GM19395 (cell line): ENCODE data around the gene NTSR1.

ENCODE experiments used
- ATAC-seq: cut with Tn5 transposase; IDR thresholded peaks from one replicate; pipeline ENCODE4 v1.9.1; 2021; ENCODE audit warnings: mild to moderate bottlenecking, moderate library complexity; ENCODE audit not compliant: unreplicated experiment

Gene NTSR1

DNA sequence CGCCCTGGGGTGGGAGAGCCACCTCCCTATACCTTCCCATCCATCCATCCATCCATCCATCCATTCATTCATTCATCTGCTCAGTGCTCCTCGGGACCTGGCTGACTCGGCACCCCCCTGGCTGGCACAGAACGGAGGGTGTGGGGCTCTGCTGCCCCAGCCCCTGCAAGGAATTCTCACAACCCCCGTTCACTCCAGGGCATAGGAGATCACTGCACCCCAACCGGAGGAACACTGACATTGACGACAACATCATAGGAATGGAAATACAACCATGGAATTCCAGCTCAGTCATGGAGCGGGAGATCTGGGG lies 59.6 kb downstream of the NTSR1 start:
- no peak for ATAC-seq

DNA sequence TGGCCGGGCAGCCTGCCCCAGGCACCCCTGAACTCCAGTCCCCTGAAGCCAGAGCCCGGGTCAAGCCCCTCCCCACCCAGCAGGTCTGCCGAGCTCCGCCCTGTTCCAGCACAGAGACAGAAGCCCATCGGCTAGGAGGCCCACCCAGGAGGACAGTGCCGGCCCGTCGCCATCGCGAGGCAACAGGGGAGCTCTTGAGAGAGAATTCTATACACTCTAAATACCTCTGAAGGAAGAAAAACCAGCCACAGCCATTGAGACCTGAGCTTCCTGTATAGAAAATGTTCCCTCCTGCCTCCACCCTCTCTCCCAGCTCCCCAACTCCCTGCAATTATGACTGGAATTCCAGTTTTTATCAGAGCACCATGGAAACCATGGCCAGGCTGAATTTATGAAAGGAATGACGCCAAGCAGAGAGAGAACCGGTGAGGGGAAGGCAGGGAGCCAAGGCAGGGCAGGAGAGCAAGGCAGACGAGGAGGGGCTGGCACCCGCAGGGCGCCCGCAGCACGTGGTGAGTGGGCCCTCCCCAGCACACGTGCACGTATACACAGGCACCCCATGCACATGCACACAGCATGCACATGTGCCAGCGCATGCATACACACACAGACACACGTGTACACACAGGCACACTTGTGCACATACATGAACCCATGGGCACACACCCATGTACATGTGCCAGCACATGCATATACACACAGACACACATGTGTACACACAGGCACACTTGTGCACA lies 60.1 kb downstream of the NTSR1 start:
- no peak for ATAC-seq

DNA sequence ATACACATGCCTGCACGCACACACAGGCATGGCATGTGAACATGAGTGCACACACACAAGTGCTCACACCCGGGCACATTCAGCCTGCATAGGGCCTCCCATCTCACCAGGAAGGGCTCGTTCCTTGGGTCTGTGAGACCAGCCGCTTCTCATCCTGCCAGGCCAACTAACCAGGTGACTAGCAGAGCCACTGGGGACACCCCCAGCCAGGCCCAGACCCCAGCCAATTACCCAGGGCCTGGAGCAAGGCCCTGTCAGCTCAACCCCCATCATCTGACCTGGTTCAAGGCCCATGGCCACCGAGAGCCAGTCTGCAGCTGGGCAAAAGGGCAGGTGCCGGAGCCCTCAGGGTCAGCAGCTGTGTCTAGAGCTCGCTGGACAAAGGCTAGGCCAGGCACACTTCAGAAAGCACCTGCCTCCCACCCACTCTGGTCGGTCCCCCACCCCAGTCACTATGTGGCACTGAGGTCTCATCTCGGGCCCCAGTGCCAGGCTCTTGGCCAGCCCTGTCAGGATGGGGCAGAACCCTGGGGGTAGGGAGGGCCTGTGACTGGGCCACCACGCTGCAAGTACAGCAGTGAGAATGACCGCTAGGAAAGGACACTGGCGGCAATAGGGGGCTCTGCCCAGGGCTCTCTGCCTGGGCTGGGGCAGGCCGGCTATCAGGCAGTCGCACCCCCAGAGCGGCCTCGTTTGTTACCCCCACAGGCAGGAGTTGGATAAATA lies 60.9 kb downstream of the NTSR1 start:
- no peak for ATAC-seq

DNA sequence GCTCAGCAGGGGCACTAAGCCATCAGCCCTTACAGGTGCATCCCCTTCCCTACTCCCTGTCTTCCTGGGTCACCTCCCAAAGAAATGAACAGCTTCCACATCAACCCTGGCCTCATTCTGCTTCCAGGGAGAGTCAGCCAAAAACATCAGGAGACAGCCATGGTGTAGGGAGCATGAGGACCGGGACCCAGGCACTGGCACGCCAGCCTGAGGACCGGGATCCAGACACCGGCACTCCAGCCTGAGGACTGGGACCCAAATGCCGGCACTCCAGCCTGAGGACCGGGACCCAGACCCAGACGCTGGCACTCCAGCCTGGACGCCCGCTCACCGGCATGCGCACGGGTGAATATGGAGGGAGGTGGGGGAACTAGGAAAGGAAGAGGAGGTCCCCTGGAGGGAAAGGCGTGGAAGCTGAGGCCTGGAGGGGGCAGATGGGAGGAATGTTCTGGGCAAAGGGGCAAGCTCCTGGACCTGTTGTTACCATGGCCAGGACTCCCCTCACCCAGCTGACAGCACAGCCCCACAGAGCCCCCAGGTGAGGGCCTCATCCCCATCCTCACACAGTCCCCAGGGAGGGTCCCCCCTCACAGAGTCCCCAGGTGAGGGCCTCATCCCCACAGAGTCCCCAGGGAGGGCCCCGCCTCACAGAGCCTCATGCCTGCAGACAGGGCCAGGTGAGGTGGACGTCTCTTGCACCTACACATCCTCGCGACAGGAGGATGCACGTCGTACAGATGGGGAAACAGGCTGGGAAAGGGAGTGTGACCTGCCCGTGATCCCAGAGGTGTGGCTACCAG lies 61.7 kb downstream of the NTSR1 start:
- no peak for ATAC-seq

DNA sequence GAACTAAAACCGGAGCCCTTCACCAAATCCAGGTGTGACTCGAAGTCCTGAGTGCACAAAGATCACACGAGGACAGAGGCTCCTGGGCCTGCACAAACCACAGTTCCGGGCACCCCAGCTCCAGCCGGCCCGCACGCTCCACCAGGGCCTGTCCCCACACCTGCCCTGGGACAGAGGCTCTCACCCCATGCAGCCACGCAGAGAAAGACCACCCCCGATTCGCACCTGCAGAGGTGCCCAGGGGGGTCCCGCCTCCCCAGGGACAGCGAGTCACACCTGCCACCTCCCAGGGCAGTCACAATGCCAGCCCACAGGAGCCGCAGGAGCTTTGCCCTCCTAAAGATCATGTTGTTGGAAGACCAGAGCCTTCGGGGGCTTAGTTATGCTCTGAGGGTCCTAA lies 62.3 kb downstream of the NTSR1 start:
- no peak for ATAC-seq

- ATAC-seq: no peak
Measured at GRCh38 chr20:62771396-62772102, 62.9 kb downstream of the NTSR1 start.

DNA sequence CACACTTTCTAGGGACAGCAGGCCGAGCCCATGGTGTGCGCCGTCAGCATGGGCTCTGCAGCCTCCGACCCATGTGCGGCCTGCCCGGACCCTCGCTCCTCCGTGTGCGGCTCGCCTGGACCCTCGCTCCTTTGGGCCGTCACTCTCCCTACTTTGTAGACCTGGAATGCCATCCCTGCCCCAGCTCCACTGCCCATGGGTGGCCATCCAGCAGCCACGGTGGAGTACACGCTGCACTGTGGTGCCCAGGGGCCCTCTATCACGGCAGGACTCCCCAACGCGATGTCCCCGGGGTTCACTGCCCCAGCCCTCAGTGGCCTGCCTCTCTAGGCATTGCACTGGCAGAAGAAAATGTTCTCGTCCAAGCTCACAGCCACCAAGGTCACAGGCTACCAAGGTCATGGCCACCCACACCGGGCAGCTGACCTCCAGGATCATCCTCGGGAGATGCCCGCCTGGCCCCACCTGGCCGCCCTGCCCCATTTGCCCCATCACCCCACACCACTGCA lies 63.5 kb downstream of the NTSR1 start:
- no peak for ATAC-seq

DNA sequence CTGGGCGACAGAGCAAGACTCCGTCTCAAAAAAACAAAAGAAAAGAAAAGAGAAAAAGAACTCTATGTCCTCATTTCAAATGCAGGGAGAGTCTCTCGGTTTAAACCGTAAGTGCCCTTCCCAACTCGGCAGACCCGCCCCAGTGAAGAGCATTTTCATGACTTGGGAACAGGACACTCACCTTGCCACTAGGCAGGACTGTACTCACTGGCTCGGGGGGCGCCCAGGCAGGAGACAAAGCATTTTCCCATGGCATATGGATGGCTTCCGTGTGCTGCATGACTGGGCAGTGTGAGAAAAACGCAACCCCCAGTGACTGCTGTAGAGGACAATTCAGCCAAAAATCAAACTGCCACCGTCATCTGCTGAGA lies 64.0 kb downstream of the NTSR1 start:
- no peak for ATAC-seq

GRCh38 chr20:62772990-62773844 lies 64.6 kb downstream of the NTSR1 start:
- ATAC-seq: no peak

DNA sequence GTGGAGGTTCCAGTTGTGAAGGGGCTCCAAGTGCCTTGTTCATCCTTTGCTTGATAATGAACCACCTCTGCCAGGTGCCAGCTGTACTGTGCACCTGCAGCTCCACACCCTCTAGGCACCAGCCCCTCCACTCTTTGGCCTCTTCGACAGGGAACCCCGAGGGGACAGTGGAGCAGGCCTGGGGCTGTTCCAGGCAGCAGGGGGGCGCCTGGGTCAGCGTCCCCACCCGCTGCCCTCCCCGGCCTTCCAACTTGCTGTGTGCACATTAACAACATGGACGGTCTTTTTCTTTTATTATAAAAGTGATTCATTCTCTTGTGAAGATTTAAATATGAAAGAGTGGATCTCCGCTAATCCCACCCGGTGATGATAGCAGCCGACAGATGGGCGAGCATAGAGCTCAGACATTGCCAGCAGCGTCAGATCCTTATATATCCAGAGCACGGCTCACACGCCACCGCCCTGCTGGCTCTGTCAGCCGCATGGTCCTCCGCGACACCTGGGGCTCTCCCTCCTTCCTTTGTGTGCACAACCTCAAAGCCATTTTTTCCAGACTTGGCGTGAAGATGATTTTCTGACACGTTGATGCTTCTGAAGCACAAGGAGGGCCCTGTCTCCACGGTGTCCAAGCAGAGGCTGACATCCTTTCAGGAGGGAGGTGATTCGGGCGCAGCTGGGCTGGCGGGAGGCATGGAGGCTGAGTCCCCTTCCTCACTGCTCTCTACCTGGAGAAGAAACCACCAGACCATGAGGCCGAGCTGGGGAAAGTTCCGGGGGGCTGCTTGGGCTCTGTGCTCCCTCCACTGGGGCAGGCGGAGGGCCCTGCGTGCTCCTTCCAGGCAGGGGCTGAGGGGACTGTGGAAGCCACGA lies 65.4 kb downstream of the NTSR1 start:
- ATAC-seq: no peak

DNA sequence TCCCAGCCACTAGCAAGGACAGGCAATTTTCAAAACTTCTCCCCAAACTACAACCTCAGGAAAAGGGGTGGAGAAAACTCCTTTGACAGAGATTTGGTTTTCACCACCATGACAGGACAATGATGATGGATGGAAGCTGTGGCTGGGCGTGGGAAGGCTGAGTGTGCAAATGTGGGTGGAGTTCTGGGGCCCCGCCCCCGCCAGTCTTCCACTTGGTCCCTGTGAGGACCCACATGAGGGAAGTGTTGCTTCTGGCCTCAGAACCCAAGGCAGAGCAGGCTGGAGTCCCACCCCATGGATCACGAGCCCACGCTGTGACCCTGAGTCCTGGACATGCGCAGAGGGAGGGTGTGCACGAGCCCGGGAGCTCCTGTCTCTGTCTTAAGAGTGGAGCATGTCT lies 66.1 kb downstream of the NTSR1 start:
- ATAC-seq: no peak

DNA sequence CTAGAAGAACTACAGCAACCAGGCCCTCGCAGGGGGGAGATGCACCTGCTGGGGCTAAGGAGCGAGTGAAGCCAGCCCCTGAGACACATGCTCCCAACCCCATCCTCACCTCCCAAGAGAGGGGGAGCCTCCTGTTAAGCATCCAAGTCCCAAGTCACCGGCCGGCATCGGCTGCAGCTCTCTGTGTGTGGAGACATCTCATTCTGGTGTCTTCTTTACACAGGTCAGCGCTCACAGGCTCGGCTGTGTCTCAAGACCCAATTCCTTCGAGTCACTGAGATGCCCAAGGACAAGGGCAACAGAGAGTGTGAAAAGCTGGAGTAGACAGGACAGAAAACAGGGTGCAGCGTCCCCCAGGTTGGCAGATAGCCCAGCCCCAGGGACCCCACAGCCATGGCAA lies 66.6 kb downstream of the NTSR1 start:
- ATAC-seq: no peak

- no peak for ATAC-seq
Measured at GRCh38 chr20:62776035-62776691, 67.5 kb downstream of the NTSR1 start.

DNA sequence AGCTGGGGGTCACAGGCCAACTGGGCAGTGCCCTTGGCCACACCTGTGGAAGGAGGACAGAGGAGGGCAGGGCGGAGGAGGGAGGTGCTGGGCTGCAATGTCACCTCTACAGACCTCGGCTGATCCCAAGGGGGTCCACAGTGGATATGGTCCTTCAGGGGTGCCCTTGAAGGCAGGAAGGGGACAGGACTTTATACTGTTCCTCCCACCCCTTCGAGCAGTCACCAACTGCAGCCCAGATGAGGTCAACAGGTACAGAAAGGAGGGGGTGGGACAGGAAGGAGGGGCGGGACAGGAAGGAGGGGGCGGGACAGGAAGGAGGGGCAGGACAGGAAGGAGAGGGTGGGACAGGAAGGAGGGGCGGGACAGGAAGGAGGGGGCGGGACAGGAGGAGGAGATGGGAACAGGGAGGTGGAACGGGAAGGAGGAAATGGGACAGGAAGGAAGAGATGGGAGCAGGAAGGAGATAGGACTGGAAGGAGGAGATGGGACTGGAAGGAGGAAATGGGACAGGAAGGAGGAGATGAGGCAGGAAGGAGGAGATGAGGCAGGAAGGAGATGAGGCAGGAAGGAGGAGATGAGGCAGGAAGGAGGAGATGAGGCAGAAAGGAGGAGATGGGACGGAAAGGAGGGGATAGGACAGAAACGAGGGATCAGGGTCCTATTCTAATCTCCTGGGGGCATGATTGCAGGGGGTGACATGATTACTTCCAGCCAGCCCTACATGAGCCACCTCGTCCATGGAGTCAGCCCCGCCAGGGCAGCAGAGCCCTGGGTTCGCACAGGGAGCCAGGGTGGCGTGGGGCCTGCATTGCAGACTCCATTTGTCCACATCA lies 68.3 kb downstream of the NTSR1 start:
- ATAC-seq: no peak

DNA sequence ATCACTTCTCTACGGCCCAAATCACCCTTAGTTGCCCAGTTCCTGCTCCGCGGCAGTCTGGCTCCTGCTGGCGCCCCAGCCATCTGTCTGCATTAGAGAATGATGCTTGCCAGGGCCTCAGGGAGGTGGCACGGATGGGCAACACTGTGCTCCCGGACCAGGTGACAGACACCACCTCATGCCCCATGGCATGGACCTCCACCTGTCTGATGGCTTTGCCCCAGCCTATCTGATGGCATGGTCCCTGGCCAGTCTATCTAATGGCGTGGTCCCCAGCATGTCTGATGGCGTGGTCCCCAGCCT lies 68.8 kb downstream of the NTSR1 start:
- ATAC-seq: no peak

DNA sequence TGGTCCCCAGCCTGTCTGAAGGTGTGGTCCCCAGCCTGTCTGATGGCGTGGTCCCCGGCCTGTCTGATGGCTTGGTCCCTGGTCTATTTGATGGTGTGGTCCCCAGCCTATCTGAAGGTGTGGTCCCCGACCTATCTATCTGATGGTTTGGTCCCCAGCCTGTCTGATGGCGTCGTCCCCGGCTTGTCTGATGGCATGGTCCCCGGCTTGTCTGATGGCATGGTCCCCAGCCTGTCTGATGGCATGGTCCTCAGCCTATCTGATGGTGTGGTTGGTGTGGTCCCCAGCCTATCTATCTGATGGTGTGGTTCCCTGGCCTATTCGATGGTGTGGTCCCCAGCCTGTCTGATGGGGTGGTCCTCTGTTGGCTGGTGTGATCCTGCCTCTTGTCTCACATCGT lies 69.4 kb downstream of the NTSR1 start:
- no peak for ATAC-seq

- ATAC-seq: no peak
Measured at GRCh38 chr20:62778601-62779416, 70.2 kb downstream of the NTSR1 start.

GRCh38 chr20:62779417-62779685 lies 70.7 kb downstream of the NTSR1 start:
- ATAC-seq: no peak
